Vagina (tissue), 2 donors: ENCODE results near the gene OR4D11. TPM values are rescaled to one million over a fixed set of nuclear protein-coding genes. Genes with fewer than 3 reads are reported as not detected.

ENCODE experiments used
- DNase-seq, 2 donors: peaks; one replicate each; pipeline ENCODE4 v3.0.0-alpha.2; 2017; ENCODE audit errors: extremely low spot score in 2 of 2
- H3K27ac ChIP-seq: fragments of 200-600 bp; sonication (generic); one replicate; pipeline ENCODE4 v1.5.1; 2019
- H3K27me3 ChIP-seq: fragments of 200-600 bp; sonication (generic); one replicate; pipeline ENCODE4 v1.5.1; 2019
- H3K36me3 ChIP-seq, 2 donors: fragments of 200-600 bp; sonication (generic); one replicate each; pipeline ENCODE4 v1.5.1; 2017 to 2019
- H3K4me1 ChIP-seq: fragments of 200-600 bp; sonication (generic); one replicate; pipeline ENCODE4 v1.5.1; 2019
- H3K4me3 ChIP-seq, 2 donors: fragments of 200-600 bp; sonication (generic); 1 replicate in 1 of 2; 2 replicates in 1 of 2; pipeline ENCODE4 v1.5.1; 2016 to 2019
- H3K9me3 ChIP-seq: fragments of 200-600 bp; sonication (generic); one replicate; pipeline ENCODE4 v1.5.1; 2019
- CTCF ChIP-seq, 3 experiments: fragments of 450-650 bp in 2 of 3; fragments of 200-600 bp in 1 of 3; sonication (generic) in 1 of 3; IDR thresholded peaks; one replicate each; pipeline ENCODE4 v1.5.1; 2017 to 2019; ENCODE audit warnings: antibody characterized with exemption in 3 of 3, mild to moderate bottlenecking in 2 of 3, moderate library complexity in 2 of 3
- POLR2A ChIP-seq, 2 donors: fragments of 450-650 bp; IDR thresholded peaks; one replicate each; pipeline ENCODE4 v1.6.1; 2017; ENCODE audit warnings: antibody characterized with exemption in 2 of 2, mild to moderate bottlenecking in 2 of 2, moderate library complexity in 2 of 2
- POLR2AphosphoS5 ChIP-seq, 2 donors: sonication (generic); formaldehyde crosslinking; IDR thresholded peaks; one replicate each; pipeline ENCODE4 v1.9.0; 2017; ENCODE audit warnings: antibody characterized with exemption in 2 of 2, mild to moderate bottlenecking in 2 of 2, low read depth in 1 of 2; ENCODE audit not compliant: insufficient read depth in 1 of 2
- intact Hi-C: fragments of 100-400 bp; cut with DNase I; formaldehyde crosslinking; loops from one replicate; pipeline ENCODE4 v1.15.1; 2023
- total RNA-seq: library from RNA; depleted of rRNA; stranded (reverse); fragments of >200 nt; gene quantifications from one replicate; pipeline ENCODE4 v1.2.3, GENCODE V29; 2016

OR4D11 gene
- total RNA-seq = not detected

GRCh38 chr11:59503276-59503675, at the start of gene OR4D11:
Gene OR4D11, plus strand, starts transcription at chr11:59503576. Its CDS starts 0 bp downstream, at chr11:59503576.
- Histone ChIP-seq H3K27ac (no peak within 1 kb of the TSS), H3K9me3 (no peaks in the 10 kb centered on the region), H3K4me1 (no peaks in the 10 kb centered on the region), H3K36me3 (no peaks in the 10 kb centered on the region), H3K4me3 (no peak within 1 kb of the TSS), H3K27me3 (no peaks in the 10 kb centered on the region)
- intact Hi-C loops = no loop called here
- TF ChIP-seq POLR2AphosphoS5 (IDR thresholded peaks at IDR 0.05; ENCODE audit: insufficient read depth in 1 of 2, low read depth in 1 of 2) (no peak), POLR2A (IDR thresholded peaks at IDR 0.05) (no peak), CTCF (IDR thresholded peaks at IDR 0.05) (no peak)
- no peak for DNase-seq

GRCh38 chr11:59456661-59457060, 46.7 kb upstream of the OR4D11 start, which contains the start of gene OR4D6:
Gene OR4D6, plus strand, starts transcription at chr11:59456961. Its CDS starts 0 bp downstream, at chr11:59456961.
- no peaks in the 10 kb centered on the region for H3K9me3 ChIP-seq
- no peak within 1 kb of the TSS for H3K27ac ChIP-seq
- no peak for TF ChIP-seq POLR2A (IDR thresholded peaks at IDR 0.05)
- TF ChIP-seq POLR2AphosphoS5 (IDR thresholded peaks at IDR 0.05; ENCODE audit: insufficient read depth in 1 of 2, low read depth in 1 of 2) = no peak
- TF ChIP-seq CTCF (IDR thresholded peaks at IDR 0.05) = no peak
- DNase-seq = no peak
- H3K27me3 ChIP-seq = no peaks in the 10 kb centered on the region
- intact Hi-C loops = no loop called here
- H3K36me3 ChIP-seq = no peaks in the 10 kb centered on the region
- no peak within 1 kb of the TSS for H3K4me3 ChIP-seq
- no peaks in the 10 kb centered on the region for H3K4me1 ChIP-seq

- Histone ChIP-seq H3K36me3 (no peaks in the 10 kb centered on the region), H3K27me3 (no peaks in the 10 kb centered on the region), H3K9me3 (no peaks in the 10 kb centered on the region), H3K4me3 (no peak overlapping the region), H3K4me1 (no peaks in the 10 kb centered on the region), H3K27ac (no peak overlapping the region)
- intact Hi-C loops = no loop called here
- no peak for TF ChIP-seq POLR2A (IDR thresholded peaks at IDR 0.05)
- TF ChIP-seq POLR2AphosphoS5 (IDR thresholded peaks at IDR 0.05; ENCODE audit: insufficient read depth in 1 of 2, low read depth in 1 of 2) = no peak
- no peak for TF ChIP-seq CTCF (IDR thresholded peaks at IDR 0.05)
- no peak for DNase-seq
Measured at GRCh38 chr11:59459916-59460315, 43.5 kb upstream of the OR4D11 start.

- Histone ChIP-seq H3K4me1 (no peaks in the 10 kb centered on the region), H3K9me3 (no peaks in the 10 kb centered on the region), H3K27me3 (no peaks in the 10 kb centered on the region), H3K36me3 (no peaks in the 10 kb centered on the region), H3K27ac (no peak overlapping the region), H3K4me3 (no peak overlapping the region)
- DNase-seq = no peak
- TF ChIP-seq CTCF (IDR thresholded peaks at IDR 0.05) (no peak), POLR2AphosphoS5 (IDR thresholded peaks at IDR 0.05; ENCODE audit: insufficient read depth in 1 of 2, low read depth in 1 of 2) (no peak), POLR2A (IDR thresholded peaks at IDR 0.05) (no peak)
- intact Hi-C loops = no loop called here
Measured at GRCh38 chr11:59463190-59463641, 40.2 kb upstream of the OR4D11 start.

- Histone ChIP-seq H3K27me3 (no peaks in the 10 kb centered on the region), H3K4me3 (no peak within 1 kb of the TSS), H3K36me3 (no peaks in the 10 kb centered on the region), H3K27ac (no peak within 1 kb of the TSS), H3K4me1 (no peaks in the 10 kb centered on the region), H3K9me3 (no peaks in the 10 kb centered on the region)
- DNase-seq = no peak
- TF ChIP-seq POLR2AphosphoS5 (IDR thresholded peaks at IDR 0.05; ENCODE audit: insufficient read depth in 1 of 2, low read depth in 1 of 2) = no peak
- no peak for TF ChIP-seq CTCF (IDR thresholded peaks at IDR 0.05)
- TF ChIP-seq POLR2A (IDR thresholded peaks at IDR 0.05) = no peak
- intact Hi-C loops = no loop called here
Measured at GRCh38 chr11:59473015-59473414, 30.4 kb upstream of the OR4D11 start, which contains the start of gene OR4D10. Gene OR4D10, plus strand, starts transcription at chr11:59473315. Its CDS starts 4,115 bp downstream, at chr11:59477430.
